ENCODE measurements around the gene CRACR2B.

The CRACR2B gene

DNA sequence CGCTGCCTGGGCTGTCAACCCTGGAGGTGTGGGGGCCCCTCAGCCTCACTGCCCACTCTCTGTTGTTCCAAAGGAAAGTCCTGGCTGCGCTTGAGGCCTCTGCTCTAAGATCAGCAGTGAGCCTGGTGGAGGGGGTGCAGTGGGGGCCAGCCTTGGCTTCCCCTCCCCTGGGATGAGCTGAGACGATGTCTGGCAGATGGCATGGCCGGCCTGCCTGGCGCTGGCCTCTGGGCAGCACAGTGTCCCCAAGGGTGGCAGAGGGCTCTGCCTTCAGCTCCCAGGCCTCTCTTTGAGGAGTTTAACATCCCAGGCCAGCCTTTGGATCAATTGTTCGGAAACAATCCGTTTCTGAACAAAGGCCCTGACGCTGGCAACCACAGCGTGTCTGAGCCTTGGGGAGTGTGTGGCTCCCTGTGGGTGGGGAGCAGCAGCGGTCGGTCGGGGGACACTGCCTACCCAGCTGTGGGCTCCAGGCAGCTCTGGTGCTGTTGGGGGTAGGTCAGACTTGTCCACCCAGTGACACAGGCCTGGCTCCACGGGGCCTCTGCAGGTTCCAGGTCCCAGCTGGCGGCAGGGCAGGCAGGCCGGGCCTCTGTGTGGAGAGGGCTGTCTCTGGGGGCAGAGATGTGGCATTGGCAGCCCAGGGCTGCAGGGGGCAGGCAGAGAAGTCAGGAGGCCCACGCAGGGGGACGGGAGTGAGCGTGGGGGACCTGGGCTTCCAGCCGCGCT lies 27.0 kb downstream of the CRACR2B start:
- DNase-seq (ENCODE audit: low spot score), result no peak

GRCh38 chr11:855330-855674 lies 27.6 kb downstream of the CRACR2B start:
- DNase-seq (ENCODE audit: low spot score), result no peak

GRCh38 chr11:855796-856195 lies 28.1 kb downstream of the CRACR2B start:
- no peak for DNase-seq (ENCODE audit: low spot score)

GRCh38 chr11:856397-856796 lies 28.7 kb downstream of the CRACR2B start:
- no peak for DNase-seq (ENCODE audit: low spot score)

DNA sequence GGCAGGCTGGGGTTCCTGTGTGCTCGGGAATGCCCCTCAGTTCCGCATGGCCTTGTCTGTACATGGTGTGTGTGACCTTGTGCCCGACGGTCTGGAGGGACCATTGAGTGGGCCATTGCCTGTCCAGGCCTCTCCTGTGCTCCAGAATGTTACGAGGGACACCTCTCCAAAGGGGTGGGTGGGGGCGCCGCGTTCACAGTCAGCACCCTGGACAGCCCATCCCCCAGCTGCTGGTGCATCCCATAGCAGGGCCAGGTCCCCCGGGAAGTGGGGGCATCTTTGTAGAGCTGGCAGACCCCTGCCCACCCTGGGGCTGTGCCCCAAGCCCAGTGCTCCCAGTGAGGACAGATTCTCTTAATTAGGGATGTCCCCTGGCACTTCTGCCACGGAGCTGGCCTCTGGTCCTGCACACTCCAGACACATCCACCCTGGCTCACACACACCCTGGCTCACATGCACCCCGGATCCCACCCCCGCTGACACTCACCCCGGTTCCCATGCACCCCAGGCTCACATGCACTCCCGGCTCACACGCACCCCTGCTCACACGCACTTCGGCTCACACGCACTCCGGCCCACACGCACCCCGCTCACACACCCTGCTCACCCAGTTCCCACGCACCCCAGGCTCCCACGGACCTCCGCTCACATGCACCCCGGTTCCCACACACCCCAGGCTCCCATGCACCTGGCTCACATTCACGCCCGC lies 30.5 kb downstream of the CRACR2B start:
- DNase-seq (ENCODE audit: low spot score), result no peak

- no peak for DNase-seq (ENCODE audit: low spot score)
These were observed 31.1 kb downstream of the CRACR2B start for GRCh38 chr11:858762-859339.

GRCh38 chr11:859394-860131 lies 31.8 kb downstream of the CRACR2B start:
- DNase-seq (ENCODE audit: low spot score), result peak; percentile 91

GRCh38 chr11:860234-861104 lies 32.8 kb downstream of the CRACR2B start:
- no peak for DNase-seq (ENCODE audit: low spot score)

DNA sequence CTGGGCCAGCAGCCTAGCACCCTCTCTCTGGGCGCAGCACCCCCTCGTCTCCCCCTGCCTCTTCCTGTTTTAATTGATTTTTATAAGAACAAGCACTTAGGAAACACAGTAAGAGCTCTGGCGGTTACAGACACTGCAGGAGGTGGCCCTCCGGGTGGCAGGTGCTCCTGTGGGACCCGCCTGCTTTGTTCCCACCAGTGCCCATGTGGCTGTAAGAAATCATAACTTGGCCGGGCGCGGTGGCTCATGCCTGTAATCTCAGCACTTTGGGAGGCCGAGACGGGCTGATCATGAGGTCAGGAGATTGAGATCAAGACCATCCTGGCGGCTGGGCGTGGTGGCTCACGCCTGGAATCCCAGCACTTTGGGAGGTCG lies 33.4 kb downstream of the CRACR2B start:
- DNase-seq (ENCODE audit: low spot score), result no peak

DNA sequence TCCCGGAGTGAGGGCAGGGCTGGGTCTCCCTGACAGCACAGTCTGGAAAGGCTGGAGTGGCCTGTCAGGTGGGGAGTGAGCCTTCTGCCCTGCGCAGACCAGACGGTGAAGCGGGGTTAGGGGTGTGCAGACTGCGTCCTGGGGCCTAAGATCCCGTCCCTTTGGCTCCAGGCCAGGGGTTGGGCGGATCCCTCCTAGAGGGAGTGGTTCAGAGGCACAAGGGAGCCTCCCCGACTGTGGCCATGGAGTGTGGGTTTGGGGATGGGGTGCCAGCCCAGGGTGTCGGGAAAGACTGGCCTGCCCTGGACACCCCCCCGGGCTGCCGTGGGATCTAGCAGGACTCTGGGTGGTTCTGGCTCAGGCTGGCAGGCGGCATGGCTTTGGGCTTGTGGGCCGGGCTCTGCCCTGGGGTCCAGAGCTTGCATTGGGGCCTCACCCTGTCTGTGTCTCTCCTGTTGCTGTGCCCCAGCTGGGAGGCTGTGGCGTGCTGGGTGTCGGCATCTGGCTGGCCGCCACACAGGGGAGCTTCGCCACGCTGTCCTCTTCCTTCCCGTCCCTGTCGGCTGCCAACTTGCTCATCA lies 34.5 kb downstream of the CRACR2B start:
- no peak for DNase-seq (ENCODE audit: low spot score)

DNA sequence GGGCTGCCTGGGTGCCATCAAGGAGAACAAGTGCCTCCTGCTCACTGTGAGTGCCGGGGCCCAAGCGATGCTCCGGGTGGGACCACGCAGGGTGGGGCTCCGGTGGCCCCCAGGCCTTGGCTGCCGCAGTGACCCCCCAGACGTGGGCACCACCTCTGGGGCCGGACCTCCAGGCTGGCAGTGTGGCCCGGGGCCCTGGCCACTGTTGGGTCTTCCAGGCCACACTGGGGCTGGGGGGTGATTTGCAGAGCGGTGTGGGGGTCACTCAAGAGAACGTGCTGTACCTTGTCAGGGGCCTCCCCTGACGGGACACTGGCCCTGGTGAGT lies 34.9 kb downstream of the CRACR2B start:
- DNase-seq (ENCODE audit: low spot score), result no peak

- no peak for DNase-seq (ENCODE audit: low spot score)
These were observed 35.5 kb downstream of the CRACR2B start for GRCh38 chr11:863023-863909.

DNA sequence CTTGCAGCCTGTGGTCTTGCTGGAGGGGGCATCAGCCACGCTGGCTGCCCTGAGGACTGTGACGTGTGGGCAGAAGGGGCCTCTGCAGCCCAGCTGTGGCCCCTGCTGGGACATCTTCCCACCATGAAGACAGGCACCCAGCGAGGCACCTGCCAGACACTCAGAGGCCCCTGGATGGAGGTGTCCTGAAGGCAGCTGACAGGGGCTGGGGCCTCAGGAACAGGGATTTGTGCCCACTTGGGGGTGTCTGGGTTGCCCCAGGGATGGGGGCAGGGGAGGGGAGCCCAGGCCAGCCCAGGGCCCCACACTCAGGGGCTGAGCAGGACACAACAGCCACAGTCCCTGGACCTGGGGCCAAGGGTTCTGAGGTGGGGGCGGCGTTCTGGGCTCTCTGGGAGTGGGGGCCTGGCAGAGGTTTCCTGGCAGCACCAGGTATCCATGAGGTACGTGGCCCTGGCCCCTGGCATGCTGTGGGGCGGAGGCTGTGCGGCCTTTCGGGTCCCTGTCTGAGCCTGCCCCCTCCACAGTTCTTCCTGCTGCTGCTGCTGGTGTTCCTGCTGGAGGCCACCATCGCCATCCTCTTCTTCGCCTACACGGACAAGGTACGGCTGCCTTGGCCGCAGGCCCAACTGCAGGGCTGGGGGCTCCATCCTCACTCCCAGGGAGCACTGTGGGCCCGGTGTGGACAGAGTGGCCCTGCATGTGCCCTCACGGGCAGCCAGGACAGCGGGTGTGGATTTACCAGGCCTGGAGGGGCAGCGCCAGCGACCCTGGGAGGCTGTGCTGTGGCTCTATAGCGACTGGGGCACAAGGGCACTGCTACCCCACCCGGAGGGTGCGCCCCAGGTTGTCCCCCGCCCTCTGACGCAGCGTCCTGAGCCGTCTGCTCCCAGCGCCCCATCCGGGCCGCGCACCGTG lies 36.5 kb downstream of the CRACR2B start:
- DNase-seq (ENCODE audit: low spot score), result no peak

GRCh38 chr11:864898-865297 lies 37.2 kb downstream of the CRACR2B start:
- DNase-seq (ENCODE audit: low spot score), result no peak

GRCh38 chr11:865462-866430 lies 38.0 kb downstream of the CRACR2B start:
- no peak for DNase-seq (ENCODE audit: low spot score)

DNA sequence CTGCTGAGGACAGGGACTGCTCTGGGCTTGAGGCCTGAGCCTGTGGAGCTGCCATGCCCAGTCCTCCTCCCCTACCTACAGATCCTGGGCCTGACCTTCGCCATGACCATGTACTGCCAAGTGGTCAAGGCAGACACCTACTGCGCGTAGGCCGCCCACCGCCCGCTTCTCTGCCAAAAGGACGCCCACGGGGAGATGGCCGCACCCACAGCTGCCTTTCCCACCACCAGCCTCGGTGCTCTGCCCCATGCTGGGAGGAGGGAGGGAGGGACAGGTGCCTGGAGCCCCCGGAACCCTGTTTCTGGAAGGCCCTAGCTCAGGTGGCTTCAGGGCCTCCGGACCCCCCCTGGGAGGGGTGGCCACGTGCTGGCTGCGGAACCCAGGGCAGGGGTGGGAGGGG lies 38.8 kb downstream of the CRACR2B start:
- DNase-seq (ENCODE audit: low spot score), result no peak

GRCh38 chr11:867856-868358 lies 40.2 kb downstream of the CRACR2B start:
- no peak for DNase-seq (ENCODE audit: low spot score)

DNA sequence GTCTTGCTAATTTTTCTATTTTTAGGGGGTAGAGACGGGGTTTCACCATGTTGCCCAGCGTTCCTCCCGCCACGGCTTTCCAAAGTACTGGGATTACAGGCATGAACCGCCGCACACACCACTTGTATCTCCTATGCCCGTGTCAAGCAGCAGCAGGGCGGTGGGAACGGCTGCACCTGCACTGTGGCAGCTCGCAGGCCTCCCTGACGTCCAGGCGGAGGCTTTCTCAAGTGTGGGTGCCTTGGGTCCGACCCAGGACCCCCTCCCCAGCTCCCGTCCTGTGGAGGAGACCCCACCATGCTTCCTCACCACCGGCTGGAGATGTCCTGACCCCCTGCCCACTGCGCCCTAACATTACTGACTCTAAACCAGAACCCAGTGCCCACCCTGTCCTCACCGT lies 40.7 kb downstream of the CRACR2B start:
- DNase-seq (ENCODE audit: low spot score), result no peak
